ENCODE measurements around the gene ASB1.

Gene ASB1

DNA sequence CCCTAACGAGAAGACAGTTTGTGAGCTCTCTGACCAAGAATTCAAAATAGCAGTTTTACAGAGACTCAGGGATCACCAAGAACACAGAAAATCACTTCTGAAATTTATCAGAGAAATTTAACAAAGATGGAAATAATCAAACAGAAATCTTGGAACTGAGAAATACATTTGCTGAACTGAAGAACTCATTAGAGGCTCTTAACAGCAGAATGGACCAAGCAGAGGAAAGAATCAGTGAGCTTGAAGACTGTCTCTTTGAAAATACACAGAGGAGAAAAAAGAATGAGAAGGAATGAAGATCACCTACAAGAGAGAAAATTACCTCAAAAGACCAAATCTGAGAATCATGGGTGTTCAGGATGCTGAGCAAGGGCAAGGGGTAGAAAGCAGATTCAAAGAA is 29.7 kb downstream of the ASB1 start:
- DNase-seq (ENCODE audit: low read depth in 1 of 2, low spot score in 1 of 2) = no peak
- H3K27ac ChIP-seq (replicated peaks) = no peak overlapping the region
- no peaks in the 10 kb centered on the region for H3K27me3 ChIP-seq (ENCODE audit: insufficient read depth, poor library complexity, severe bottlenecking)
- no peak for TF ChIP-seq POLR2AphosphoS5 (IDR thresholded peaks at IDR 0.05; ENCODE audit: low read depth)
- TF ChIP-seq CTCF (IDR thresholded peaks at IDR 0.05; ENCODE audit: insufficient read depth, low read length) = no peak
- TF ChIP-seq REST (IDR thresholded peaks at IDR 0.05; ENCODE audit: insufficient replicate concordance, low read depth) = no peak
- no peak overlapping the region for H3K4me3 ChIP-seq (replicated peaks; ENCODE audit: insufficient read depth, low read length)

GRCh38 chr2:238456970-238457926 is 30.5 kb downstream of the ASB1 start:
- H3K4me3 ChIP-seq (replicated peaks; ENCODE audit: insufficient read depth, low read length) = no peak overlapping the region
- no peak overlapping the region for H3K27ac ChIP-seq (replicated peaks)
- TF ChIP-seq POLR2AphosphoS5 (IDR thresholded peaks at IDR 0.05; ENCODE audit: low read depth) (no peak), SPI1 (IDR thresholded peaks at IDR 0.05; ENCODE audit: borderline replicate concordance, low read depth) (no peak), CTCF (IDR thresholded peaks at IDR 0.05; ENCODE audit: insufficient read depth, low read length) (no peak), GABPA (IDR thresholded peaks at IDR 0.05; ENCODE audit: low read depth) (no peak), REST (IDR thresholded peaks at IDR 0.05; ENCODE audit: insufficient replicate concordance, low read depth) (no peak)
- DNase-seq (ENCODE audit: low read depth in 1 of 2, low spot score in 1 of 2) = no peak
- H3K27me3 ChIP-seq (ENCODE audit: insufficient read depth, poor library complexity, severe bottlenecking) = no peaks in the 10 kb centered on the region

- Histone ChIP-seq H3K27ac (replicated peaks) (no peak overlapping the region), H3K27me3 (ENCODE audit: insufficient read depth, poor library complexity, severe bottlenecking) (no peaks in the 10 kb centered on the region), H3K4me3 (replicated peaks; ENCODE audit: insufficient read depth, low read length) (no peak overlapping the region)
- TF ChIP-seq SPI1 (IDR thresholded peaks at IDR 0.05; ENCODE audit: borderline replicate concordance, low read depth) = no peak
- no peak for DNase-seq (ENCODE audit: low read depth in 1 of 2, low spot score in 1 of 2)
These were observed 31.2 kb downstream of the ASB1 start for GRCh38 chr2:238457927-238458324.

GRCh38 chr2:238458651-238459050 is 31.9 kb downstream of the ASB1 start:
- TF ChIP-seq REST (IDR thresholded peaks at IDR 0.05; ENCODE audit: insufficient replicate concordance, low read depth) (no peak), GABPA (IDR thresholded peaks at IDR 0.05; ENCODE audit: low read depth) (no peak), POLR2AphosphoS5 (IDR thresholded peaks at IDR 0.05; ENCODE audit: low read depth) (no peak), CTCF (IDR thresholded peaks at IDR 0.05; ENCODE audit: insufficient read depth, low read length) (no peak), SPI1 (IDR thresholded peaks at IDR 0.05; ENCODE audit: borderline replicate concordance, low read depth) (no peak)
- H3K27ac ChIP-seq (replicated peaks) = no peak overlapping the region
- no peak for DNase-seq (ENCODE audit: low read depth in 1 of 2, low spot score in 1 of 2)
- no peak overlapping the region for H3K4me3 ChIP-seq (replicated peaks; ENCODE audit: insufficient read depth, low read length)
- no peaks in the 10 kb centered on the region for H3K27me3 ChIP-seq (ENCODE audit: insufficient read depth, poor library complexity, severe bottlenecking)

All from HL-60 (cell line).